Measurements from ENCODE around the gene CDKL5. TPM values are rescaled to one million over a fixed set of nuclear protein-coding genes. Genes with fewer than 3 reads are reported as not detected.

CDKL5 gene
- total and polyA plus RNA-seq, 2 experiments from 2014 or later: 7.5 to 13.7 TPM

DNA sequence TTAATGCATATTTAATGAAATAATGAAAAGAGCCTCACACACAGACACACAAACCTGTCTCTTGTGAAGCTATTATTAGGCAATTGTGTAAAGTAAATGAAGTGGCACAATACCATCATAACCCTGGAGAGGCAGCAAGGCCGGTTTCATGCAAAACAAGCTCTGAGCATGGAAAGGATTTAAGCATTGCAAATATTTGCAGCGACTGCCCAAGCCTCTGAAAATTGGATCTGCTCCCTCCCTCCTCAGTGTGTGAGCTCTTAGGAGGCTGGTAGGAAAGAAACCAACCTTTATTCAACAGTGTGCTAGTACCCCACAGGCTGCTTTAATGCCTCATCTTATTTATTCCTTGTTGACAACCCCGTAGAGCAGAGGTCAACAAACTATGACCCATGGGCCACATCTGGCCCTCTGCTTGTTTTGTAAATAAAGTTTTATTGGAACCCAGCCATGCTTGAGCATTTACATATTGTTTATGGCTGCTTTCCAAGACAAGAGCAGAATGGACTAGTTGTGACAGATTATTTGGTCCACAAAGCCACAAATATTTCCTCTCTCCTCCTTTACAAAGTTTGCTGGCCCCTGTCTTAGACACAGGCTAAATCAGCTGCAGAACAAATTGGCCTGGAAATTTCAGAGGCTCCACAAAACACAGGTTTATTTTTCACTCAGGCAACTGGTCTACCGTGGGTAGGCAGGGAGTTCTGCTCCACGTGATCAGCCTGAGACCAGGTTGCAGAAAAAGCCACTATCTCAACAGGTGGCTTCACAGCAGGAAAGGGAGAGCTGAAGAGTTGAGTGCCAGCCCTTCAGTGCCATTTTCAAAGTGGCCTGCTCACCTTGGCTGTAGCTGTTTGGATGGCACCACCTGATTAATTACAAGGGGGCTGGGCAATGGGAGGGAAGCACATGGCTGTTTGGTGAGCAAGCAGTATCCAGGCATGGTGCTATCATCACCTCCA is 229.7 kb downstream of the CDKL5 start:
- Histone ChIP-seq H2AFZ (no peak overlapping the region), H3K27ac (ENCODE audit: low read depth) (no peak overlapping the region), H3F3A (replicated peaks; ENCODE audit: low read depth) (no peaks in the 10 kb centered on the region), H3K4me3 (no peak overlapping the region), H3K27me3 (ENCODE audit: insufficient read depth) (no peaks in the 10 kb centered on the region), H3K9me2 (ENCODE audit: insufficient read depth) (no peaks in the 10 kb centered on the region), H3K4me2 (no peak overlapping the region), H3K36me3 (ENCODE audit: insufficient read depth) (no peaks in the 10 kb centered on the region), H3K79me2 (replicated peaks; ENCODE audit: insufficient read depth) (no peaks in the 10 kb centered on the region), H3K4me1 (ENCODE audit: insufficient read depth) (no peaks in the 10 kb centered on the region), H4K20me1 (replicated peaks; ENCODE audit: insufficient read depth) (no peaks in the 10 kb centered on the region)
- Mint-ChIP-seq H3K4me1 (peaks cover 4% of the 10 kb centered on the region), H3K27ac (no peak overlapping the region), H3K36me3 (ENCODE audit: low read depth) (no peaks in the 10 kb centered on the region), H3K9me3 (no peaks in the 10 kb centered on the region), H3K4me3 (no peak overlapping the region), H3K27me3 (ENCODE audit: insufficient read depth, low read depth, poor library complexity) (no peaks in the 10 kb centered on the region)
- DNase-seq (ENCODE audit: low spot score) (no peak), ATAC-seq (no peak)
- TF ChIP-seq EZH2 (IDR thresholded peaks at IDR 0.05; ENCODE audit: low read depth, unreplicated experiment): no peak
- TF ChIP-seq CTCF (conservative IDR thresholded peaks at IDR 0.05; ENCODE audit: low read depth in 2 of 2): no peak
- TF ChIP-seq, protein P1, sequence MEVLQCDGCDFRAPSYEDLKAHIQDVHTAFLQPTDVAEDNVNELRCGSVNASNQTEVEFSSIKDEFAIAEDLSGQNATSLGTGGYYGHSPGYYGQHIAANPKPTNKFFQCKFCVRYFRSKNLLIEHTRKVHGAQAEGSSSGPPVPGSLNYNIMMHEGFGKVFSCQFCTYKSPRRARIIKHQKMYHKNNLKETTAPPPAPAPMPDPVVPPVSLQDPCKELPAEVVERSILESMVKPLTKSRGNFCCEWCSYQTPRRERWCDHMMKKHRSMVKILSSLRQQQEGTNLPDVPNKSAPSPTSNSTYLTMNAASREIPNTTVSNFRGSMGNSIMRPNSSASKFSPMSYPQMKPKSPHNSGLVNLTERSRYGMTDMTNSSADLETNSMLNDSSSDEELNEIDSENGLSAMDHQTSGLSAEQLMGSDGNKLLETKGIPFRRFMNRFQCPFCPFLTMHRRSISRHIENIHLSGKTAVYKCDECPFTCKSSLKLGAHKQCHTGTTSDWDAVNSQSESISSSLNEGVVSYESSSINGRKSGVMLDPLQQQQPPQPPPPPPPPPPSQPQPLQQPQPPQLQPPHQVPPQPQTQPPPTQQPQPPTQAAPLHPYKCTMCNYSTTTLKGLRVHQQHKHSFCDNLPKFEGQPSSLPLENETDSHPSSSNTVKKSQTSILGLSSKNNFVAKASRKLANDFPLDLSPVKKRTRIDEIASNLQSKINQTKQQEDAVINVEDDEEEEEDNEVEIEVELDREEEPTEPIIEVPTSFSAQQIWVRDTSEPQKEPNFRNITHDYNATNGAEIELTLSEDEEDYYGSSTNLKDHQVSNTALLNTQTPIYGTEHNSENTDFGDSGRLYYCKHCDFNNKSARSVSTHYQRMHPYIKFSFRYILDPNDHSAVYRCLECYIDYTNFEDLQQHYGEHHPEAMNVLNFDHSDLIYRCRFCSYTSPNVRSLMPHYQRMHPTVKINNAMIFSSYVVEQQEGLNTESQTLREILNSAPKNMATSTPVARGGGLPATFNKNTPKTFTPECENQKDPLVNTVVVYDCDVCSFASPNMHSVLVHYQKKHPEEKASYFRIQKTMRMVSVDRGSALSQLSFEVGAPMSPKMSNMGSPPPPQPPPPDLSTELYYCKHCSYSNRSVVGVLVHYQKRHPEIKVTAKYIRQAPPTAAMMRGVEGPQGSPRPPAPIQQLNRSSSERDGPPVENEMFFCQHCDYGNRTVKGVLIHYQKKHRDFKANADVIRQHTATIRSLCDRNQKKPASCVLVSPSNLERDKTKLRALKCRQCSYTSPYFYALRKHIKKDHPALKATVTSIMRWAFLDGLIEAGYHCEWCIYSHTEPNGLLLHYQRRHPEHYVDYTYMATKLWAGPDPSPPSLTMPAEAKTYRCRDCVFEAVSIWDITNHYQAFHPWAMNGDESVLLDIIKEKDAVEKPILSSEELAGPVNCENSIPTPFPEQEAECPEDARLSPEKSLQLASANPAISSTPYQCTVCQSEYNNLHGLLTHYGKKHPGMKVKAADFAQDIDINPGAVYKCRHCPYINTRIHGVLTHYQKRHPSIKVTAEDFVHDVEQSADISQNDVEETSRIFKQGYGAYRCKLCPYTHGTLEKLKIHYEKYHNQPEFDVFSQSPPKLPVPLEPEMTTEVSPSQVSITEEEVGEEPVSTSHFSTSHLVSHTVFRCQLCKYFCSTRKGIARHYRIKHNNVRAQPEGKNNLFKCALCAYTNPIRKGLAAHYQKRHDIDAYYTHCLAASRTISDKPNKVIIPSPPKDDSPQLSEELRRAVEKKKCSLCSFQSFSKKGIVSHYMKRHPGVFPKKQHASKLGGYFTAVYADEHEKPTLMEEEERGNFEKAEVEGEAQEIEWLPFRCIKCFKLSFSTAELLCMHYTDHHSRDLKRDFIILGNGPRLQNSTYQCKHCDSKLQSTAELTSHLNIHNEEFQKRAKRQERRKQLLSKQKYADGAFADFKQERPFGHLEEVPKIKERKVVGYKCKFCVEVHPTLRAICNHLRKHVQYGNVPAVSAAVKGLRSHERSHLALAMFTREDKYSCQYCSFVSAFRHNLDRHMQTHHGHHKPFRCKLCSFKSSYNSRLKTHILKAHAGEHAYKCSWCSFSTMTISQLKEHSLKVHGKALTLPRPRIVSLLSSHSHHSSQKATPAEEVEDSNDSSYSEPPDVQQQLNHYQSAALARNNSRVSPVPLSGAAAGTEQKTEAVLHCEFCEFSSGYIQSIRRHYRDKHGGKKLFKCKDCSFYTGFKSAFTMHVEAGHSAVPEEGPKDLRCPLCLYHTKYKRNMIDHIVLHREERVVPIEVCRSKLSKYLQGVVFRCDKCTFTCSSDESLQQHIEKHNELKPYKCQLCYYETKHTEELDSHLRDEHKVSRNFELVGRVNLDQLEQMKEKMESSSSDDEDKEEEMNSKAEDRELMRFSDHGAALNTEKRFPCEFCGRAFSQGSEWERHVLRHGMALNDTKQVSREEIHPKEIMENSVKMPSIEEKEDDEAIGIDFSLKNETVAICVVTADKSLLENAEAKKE (CRISPR knock-in tag; IDR thresholded peaks at IDR 0.05): no peak
- no peak for TF ChIP-seq ZNF114 (CRISPR knock-in tag; IDR thresholded peaks at IDR 0.05)
- TF ChIP-seq ZNF331 (CRISPR knock-in tag; IDR thresholded peaks at IDR 0.05; ENCODE audit: low read depth): no peak
- no peak for TF ChIP-seq REST (IDR thresholded peaks at IDR 0.05; ENCODE audit: unreplicated experiment)
- TF ChIP-seq STAT1 (IDR thresholded peaks at IDR 0.05; ENCODE audit: unreplicated experiment): no peak
- no peak for TF ChIP-seq EZH2phosphoT487 (IDR thresholded peaks at IDR 0.05; ENCODE audit: unreplicated experiment)
- no peak for TF ChIP-seq NANOG (IDR thresholded peaks at IDR 0.05; ENCODE audit: borderline replicate concordance)
- TF ChIP-seq, protein P2, sequence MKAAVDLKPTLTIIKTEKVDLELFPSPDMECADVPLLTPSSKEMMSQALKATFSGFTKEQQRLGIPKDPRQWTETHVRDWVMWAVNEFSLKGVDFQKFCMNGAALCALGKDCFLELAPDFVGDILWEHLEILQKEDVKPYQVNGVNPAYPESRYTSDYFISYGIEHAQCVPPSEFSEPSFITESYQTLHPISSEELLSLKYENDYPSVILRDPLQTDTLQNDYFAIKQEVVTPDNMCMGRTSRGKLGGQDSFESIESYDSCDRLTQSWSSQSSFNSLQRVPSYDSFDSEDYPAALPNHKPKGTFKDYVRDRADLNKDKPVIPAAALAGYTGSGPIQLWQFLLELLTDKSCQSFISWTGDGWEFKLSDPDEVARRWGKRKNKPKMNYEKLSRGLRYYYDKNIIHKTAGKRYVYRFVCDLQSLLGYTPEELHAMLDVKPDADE (IDR thresholded peaks at IDR 0.05): no peak
- TF ChIP-seq CREB1 (CRISPR knock-in tag; IDR thresholded peaks at IDR 0.05; ENCODE audit: low read depth): no peak
- TF ChIP-seq POLR2AphosphoS5 (IDR thresholded peaks at IDR 0.05; ENCODE audit: low read depth): no peak

Measured in GM23338 (cell line).